Nephron (organoid): ENCODE data around the gene AGAP1.

ENCODE experiments used
- H3K27ac Mint-ChIP-seq, 3 experiments: 2 replicates each; pipeline ENCODE4 v1.8.0; 2020; ENCODE audit warnings: mixed read lengths in 3 of 3, mild to moderate bottlenecking in 2 of 3, moderate library complexity in 1 of 3
- H3K27me3 Mint-ChIP-seq: 2 replicates; pipeline ENCODE4 v1.8.0; 2021; ENCODE audit warnings: low read depth, mild to moderate bottlenecking, moderate library complexity, mixed read lengths
- H3K36me3 Mint-ChIP-seq: 2 replicates; pipeline ENCODE4 v1.8.0; 2020; ENCODE audit warnings: low read depth, mixed read lengths
- H3K4me1 Mint-ChIP-seq: 2 replicates; pipeline ENCODE4 v1.8.0; 2020; ENCODE audit warnings: mixed read lengths
- H3K4me3 Mint-ChIP-seq, 3 experiments: 2 replicates each; pipeline ENCODE4 v1.8.0; 2020; ENCODE audit warnings: mild to moderate bottlenecking in 3 of 3, mixed read lengths in 3 of 3, moderate library complexity in 2 of 3
- H3K9me3 Mint-ChIP-seq: 2 replicates; pipeline ENCODE4 v1.8.0; 2020; ENCODE audit warnings: mixed read lengths
- TF ChIP-seq, protein P1 (sequence below), 3 experiments: fragments of 200-600 bp; sonication (generic); IDR thresholded peaks; one replicate each; pipeline ENCODE4 v1.5.0; 2021; ENCODE audit warnings: antibody characterized with exemption in 3 of 3; ENCODE audit not compliant: unreplicated experiment in 3 of 3

The AGAP1 gene

DNA sequence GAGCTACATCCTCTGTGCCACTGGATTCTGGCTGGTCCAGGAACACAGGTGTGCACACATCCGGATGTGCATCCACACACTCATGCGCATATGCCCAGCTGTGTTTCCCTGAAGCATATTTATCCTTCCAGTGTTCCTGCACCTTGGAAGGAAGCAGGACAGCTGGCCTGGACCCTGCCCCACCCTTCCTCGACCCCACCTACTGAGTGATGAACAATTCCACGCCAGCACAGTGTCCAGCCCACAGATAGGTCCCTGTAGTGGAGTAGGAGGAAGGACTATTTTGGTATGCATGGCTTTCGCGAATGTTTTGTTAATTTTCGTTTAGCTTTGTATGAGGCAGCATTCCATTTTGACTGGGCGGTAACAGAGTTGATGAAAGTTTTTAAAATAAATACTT lies 211.5 kb downstream of the AGAP1 start:
- Mint-ChIP-seq H3K4me3 (no peak overlapping the region), H3K4me1 (peaks cover 10% of the 10 kb centered on the region), H3K27ac (no peak overlapping the region), H3K27me3 (no peaks in the 10 kb centered on the region), H3K36me3 (peaks cover 10% of the 10 kb centered on the region), H3K9me3 (no peaks in the 10 kb centered on the region)
- TF ChIP-seq, protein P1, sequence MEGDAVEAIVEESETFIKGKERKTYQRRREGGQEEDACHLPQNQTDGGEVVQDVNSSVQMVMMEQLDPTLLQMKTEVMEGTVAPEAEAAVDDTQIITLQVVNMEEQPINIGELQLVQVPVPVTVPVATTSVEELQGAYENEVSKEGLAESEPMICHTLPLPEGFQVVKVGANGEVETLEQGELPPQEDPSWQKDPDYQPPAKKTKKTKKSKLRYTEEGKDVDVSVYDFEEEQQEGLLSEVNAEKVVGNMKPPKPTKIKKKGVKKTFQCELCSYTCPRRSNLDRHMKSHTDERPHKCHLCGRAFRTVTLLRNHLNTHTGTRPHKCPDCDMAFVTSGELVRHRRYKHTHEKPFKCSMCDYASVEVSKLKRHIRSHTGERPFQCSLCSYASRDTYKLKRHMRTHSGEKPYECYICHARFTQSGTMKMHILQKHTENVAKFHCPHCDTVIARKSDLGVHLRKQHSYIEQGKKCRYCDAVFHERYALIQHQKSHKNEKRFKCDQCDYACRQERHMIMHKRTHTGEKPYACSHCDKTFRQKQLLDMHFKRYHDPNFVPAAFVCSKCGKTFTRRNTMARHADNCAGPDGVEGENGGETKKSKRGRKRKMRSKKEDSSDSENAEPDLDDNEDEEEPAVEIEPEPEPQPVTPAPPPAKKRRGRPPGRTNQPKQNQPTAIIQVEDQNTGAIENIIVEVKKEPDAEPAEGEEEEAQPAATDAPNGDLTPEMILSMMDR (IDR thresholded peaks at IDR 0.05; ENCODE audit: unreplicated experiment in 3 of 3) = no peak

DNA sequence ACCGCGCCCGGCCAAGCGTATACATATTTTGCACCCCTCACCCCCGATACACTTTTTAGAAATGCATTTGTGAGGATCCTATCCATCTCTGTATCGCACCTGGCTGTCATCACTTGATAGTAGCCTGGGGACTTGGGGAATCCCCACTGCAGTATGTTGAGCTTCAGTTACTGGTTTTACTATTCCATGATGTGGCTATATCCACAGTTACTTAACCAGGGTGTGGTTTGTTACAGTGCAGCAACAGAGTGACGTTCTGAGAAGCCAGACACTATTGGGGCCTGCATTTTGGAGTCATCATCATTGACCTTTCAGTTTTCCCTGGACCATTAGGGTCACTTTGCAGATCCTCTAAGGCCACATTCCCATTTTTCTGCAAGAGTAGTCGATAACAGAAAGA lies 212.7 kb downstream of the AGAP1 start:
- Mint-ChIP-seq H3K9me3 (no peaks in the 10 kb centered on the region), H3K27ac (no peak overlapping the region), H3K4me1 (peaks cover 10% of the 10 kb centered on the region), H3K4me3 (no peak overlapping the region), H3K27me3 (no peaks in the 10 kb centered on the region), H3K36me3 (peaks cover 15% of the 10 kb centered on the region)
- TF ChIP-seq, protein P1 (IDR thresholded peaks at IDR 0.05; ENCODE audit: unreplicated experiment in 3 of 3) = no peak

DNA sequence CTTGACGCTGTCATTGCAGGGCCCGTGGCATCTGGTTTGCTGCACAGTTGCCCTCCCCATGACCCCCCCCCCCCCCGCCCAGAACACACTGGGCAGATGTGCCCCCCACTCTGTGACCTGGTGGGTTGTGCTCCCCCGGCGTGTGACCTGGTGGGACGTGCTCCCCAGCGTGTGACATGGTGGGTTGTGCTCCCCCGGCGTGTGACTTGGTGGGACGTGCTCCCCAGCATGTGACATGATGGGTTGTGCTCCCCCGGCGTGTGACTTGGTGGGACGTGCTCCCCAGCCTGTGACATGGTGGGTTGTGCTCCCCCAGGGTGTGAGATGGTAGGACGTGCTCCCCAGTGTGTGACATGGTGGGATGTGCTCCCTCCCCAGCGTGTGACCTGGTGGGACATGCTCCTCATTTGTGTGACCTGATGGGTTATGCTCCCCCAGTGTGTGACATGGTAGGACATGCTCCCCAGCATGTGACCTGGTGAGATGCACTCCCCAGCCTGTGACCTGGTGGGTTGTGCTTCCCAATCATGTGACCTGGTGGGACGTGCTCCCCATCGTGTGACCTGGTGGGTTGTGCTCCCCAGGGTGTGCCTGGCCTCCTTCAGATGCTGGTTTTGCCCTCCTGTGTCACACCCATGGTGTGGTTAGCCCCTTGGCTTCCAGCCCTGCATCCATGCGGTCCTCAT lies 213.7 kb downstream of the AGAP1 start:
- Mint-ChIP-seq H3K4me1 (peaks cover under 1% of the 10 kb centered on the region), H3K36me3 (peaks cover 15% of the 10 kb centered on the region), H3K4me3 (no peak overlapping the region), H3K9me3 (no peaks in the 10 kb centered on the region), H3K27ac (no peak overlapping the region), H3K27me3 (no peaks in the 10 kb centered on the region)
- TF ChIP-seq, protein P1 (IDR thresholded peaks at IDR 0.05; ENCODE audit: unreplicated experiment in 3 of 3) = no peak

DNA sequence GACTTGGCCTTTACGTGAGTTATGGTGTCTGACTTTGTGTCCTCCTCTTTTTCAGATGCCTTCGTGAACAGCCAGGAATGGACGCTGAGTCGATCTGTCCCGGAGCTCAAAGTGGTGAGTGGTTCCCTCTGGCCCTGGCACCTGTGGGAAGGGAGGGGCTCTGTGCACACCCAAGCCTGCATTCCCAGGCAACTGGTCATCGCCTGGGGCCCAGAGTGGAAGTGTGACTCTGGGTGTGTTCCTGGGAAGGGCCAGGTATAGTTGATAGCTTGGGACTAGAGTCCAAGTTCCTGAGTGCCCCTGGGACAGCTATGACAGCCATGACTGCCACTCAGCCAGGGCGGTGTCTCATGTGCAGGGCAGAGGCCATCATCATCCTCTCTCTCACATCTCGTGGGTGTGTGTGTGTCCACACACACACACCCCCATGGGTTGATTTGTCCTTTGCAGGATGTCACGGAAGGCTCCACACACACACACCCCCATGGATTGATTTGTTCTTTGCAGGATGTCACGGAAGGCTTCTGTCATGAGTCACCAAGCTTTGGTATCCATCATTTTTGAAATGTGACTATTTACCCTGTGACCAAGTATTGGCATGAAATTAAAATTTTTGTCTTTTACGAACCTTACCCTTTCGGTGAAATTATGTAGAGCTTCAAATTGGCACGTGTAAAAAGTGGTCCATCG lies 215.4 kb downstream of the AGAP1 start:
- Mint-ChIP-seq H3K4me3 (no peak overlapping the region), H3K9me3 (no peaks in the 10 kb centered on the region), H3K4me1 (no peaks in the 10 kb centered on the region), H3K27ac (no peak overlapping the region), H3K27me3 (no peaks in the 10 kb centered on the region), H3K36me3 (peaks cover 18% of the 10 kb centered on the region)
- TF ChIP-seq, protein P1 (IDR thresholded peaks at IDR 0.05; ENCODE audit: unreplicated experiment in 3 of 3) = no peak

DNA sequence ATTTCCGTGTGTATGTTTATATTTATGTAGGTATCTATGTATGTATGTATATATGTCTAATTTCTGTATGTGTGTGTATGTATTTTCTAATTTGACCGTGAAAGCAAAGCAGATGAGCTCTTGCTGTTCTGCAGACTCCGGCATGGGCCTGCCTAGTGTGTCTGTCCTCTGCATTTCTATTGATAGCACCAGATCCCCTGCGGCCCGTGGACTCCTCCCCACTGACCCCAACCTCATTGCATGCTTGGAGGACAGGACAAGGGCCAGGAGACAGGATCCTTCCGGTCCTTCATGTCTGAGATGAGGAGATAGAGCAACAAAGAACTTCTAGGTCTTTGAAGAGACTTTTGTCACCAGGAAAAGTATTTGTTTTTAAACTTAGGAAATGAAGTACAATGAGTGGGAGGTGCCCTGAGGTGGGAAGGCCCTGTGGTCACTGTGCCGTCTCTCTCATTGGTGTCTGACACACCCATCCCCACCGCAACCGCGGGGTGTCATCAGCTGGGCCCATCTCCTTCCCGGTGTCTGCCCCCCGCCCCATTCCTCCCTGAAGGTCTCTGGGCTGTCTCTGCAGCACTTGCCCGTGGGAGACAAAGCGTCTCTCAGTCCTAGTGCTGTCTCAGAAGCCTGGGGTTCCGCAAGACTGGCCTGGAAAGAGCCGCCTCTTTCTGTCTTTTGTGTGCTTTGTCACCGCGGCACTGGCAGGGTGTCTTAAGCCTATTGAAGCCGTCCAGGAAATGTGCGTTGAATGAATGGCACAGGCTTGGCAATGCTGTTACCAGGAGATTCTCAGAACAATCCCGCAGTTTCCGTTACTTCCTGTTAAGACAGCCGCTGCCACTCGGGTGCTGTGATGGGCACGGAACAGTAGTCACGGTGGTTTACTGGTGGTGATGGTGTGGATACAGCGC lies 216.4 kb downstream of the AGAP1 start:
- Mint-ChIP-seq H3K9me3 (no peaks in the 10 kb centered on the region), H3K4me1 (peaks cover 2% of the 10 kb centered on the region), H3K27ac (no peak overlapping the region), H3K27me3 (no peaks in the 10 kb centered on the region), H3K4me3 (no peak overlapping the region), H3K36me3 (peaks cover 18% of the 10 kb centered on the region)
- TF ChIP-seq, protein P1 (IDR thresholded peaks at IDR 0.05; ENCODE audit: unreplicated experiment in 3 of 3) = no peak
